Sciatic nerve (tissue), 2 donors: ENCODE results near the gene RHPN2. TPM values are rescaled to one million over a fixed set of nuclear protein-coding genes. Genes with fewer than 3 reads are reported as not detected.
"Not testable (repeated sequence)": the region's sequence is repeated elsewhere in the genome, so short reads cannot be mapped to it uniquely, and the experiment has no call there.

Experiments
- ATAC-seq: fragments of 200-7000 bp; cut with Tn5 transposase; one replicate; pipeline ENCODE4 v1.9.1; 2020; ENCODE audit warnings: mild to moderate bottlenecking, moderate library complexity
- DNase-seq: peaks from one replicate; pipeline ENCODE4 v3.0.0-alpha.2; 2020; ENCODE audit warnings: low spot score
- intact Hi-C: fragments of 100-400 bp; cut with DNase I; formaldehyde crosslinking; loops from one replicate; pipeline ENCODE4 v1.14.2; 2022
- total RNA-seq: library from RNA; stranded (reverse); fragmentation: NEBNext Ultra II Directional; extraction: Animal tissue kit (Norgen Biotek cat#: 25700); gene quantifications from one replicate; pipeline ENCODE4 v1.2.1, GENCODE V29; 2021
- donor health status: DM: no; HTN: no; CAD: no.
- donor health status: DM: no; HTN: no; CAD: no.

RHPN2 gene
- total RNA-seq, 1 donor from 2014 or later = 4.5 TPM

DNA sequence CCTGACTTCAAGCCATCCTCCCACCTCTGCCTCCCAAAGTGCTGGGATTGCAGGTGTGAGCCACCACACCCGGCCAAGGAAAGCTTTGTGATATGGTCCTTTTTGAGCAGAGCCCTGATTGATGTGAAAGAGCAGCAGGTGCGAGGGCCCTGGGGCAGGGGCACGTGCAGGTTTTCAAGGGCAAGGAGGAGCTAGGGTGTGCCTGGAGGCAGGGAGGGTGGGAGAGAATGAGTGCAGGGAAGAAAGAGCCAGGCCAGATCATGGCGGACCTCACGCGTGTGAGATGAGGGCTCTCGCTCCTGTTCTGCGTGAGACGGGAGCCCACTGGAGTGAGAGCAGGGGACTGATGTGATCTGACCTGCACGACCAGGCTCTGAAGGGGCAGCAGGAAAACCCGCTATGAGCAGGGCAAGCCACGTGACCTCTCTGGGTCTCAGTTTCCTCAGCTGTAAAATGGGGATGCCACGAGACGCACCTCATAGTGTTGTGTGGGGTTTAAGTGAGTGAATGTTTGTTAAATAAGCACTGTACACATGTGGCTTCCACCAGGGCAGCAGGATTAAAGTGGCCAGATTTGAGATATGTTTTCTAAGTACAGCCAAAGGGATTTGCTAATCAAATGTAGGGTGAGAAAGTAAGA, 66.9 kb downstream of the RHPN2 start:
- no peak for DNase-seq
- no peak for ATAC-seq
- intact Hi-C loops = no loop called here

DNA sequence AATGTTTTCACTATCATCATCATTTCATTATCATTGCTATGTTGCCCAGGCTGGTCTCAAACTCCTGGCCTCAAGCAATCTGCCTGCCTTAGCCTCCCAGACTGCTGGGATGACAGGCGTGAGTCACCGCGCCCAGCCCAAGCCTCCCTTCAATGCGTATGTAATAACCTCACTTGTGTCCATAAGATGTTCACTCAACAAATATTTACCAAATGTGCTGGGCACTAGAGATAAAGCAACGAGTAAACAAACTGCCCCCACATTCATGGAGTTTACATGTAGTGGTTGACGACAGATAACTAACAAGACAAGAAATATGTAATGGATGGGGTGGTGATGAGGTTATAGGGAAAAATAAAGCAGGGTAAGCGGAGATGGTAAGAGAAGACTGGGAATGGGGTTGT, 67.6 kb downstream of the RHPN2 start:
- intact Hi-C loops, DNase-seq, ATAC-seq: not testable (repeated sequence)

DNA sequence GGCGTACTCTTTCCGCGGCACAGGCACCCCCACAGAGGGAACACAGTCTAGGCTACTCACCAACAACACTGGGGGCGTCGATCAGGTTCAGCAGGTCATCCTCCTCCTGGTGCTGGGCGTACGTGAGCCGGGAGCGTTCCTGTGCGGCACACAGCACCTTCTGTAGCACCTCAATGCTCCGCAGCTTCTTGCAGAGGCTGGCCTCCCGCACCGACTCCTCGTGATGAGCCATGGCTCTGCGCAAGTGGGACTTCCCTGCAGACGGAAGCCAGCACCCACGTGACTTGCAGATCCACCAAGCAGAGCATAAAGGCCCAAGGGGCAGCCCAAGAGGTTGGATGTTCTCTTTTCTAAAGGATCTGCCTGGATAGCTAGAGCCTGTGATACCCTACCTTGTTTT, 68.7 kb downstream of the RHPN2 start:
- intact Hi-C loops, ATAC-seq, DNase-seq: not testable (repeated sequence)

DNA sequence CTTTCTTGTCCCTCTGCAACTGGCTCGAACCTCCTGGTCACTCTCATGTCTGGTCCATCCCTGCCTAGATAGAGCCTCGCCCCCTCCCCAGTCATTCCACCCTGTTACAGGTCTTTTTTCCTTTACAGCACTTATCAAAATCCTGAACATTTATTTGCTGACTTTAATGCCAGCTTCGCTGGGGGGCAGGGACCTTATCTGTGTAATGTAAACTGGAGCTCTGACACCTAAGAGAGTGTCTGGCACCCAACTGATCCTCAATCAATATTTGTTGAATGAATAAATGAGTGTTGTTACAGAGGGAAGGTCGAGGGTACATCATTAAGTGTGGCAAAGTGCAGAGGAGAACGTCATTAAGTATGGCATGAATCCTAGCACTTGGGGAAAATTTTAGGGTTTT, 76.0 kb downstream of the RHPN2 start:
- DNase-seq = no peak
- ATAC-seq = no peak
- intact Hi-C loops = no loop called here

DNA sequence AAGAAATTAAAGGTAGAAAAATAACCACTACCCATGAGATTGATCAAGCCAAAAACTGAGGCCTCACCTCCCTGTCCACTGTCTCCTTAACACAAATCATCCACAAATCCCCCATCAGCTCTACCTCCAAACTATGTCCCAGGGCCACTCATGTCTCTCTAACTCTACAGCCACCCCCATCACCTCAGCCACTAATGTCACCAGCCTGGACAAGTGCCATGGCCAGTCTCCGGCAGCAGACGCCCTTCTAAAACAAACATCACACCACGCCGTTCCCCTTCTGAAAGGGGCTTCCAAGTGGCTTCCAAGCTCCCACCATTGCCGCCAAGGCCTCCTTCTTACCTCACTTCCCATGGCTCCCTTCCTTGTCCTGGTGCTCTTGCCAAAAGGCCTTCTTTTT, 76.4 kb downstream of the RHPN2 start:
- ATAC-seq, intact Hi-C loops, DNase-seq: not testable (repeated sequence)

DNA sequence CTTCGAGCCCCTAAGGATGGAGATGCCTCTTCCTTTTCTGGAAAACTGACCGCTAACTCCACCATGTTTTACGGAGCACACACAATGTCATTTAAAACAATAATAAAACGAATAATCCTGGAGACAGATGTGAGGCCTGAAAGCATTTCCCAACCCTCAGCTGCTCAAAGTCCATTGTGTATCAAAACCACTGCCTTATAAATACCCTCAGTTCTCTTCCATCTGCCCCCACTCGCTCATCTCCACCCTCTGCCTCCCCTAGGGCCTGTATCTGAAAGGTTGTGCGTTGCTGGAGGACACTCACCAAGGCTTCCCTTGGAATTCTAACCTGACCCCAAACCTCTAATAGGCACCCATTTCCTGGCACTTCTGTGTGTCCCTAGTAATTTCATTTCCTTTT, 82.2 kb downstream of the RHPN2 start:
- DNase-seq, ATAC-seq, intact Hi-C loops: not testable (repeated sequence)

DNA sequence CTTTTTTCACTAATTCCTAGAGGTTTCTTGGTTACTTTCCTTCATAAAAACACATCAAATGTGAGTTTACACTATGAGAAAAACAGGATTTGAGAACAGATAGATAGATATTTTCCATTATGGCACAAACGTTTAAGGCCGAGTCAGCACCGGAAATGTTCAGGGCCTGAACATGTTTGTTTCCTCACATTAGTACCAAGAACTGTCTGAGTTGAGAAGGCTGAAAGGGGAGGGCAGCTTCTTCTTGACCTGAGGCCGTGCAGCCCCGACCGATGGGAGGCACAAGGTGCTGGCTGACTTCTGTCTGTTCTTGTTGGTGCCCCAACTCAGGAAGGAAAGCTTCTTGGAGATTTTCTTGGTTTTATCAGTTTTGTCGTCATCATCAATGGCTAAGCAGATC, 84.9 kb downstream of the RHPN2 start:
- intact Hi-C loops, ATAC-seq, DNase-seq: not testable (repeated sequence)

DNA sequence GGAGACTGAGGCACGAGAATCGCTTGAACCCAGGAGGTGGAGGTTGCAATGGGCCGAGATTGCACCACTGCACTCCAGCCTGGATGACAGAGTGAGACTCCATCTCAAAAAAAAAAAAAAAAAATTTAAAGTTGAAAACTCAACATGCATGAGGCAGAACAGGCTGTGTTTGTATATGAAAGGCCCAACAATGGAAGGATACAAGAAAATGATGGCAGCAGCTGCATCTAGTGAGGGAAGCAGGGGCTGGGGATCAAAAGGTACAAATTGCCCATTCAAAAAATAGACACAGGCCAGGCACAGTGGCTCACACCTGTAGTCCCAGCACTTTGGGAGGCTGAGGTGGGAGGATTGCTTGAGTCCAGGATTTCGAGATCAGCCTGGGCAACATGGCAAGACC, 86.9 kb downstream of the RHPN2 start:
- DNase-seq, ATAC-seq, intact Hi-C loops: not testable (repeated sequence)

DNA sequence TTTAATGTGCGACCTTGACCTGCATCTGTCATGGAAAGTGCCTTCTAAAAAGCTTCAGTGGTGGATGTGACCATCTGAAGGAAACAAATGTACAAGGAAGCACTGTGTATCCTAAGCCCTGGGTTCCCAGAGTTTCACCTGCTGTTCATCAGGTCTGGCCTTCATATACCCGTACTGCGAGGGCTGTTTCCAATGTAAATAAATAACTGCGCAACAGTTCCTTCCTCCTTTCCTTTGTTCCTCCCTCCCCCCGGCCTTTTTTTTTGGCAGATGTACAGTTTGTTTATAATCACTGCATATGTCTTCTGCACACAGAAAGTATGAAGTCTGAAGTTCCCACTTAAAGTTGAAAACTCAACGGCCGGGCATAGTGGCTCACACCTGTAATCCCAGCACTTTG, 87.4 kb downstream of the RHPN2 start:
- ATAC-seq (peak; percentile 19), DNase-seq (no peak)
- intact Hi-C loops = no loop called here

DNA sequence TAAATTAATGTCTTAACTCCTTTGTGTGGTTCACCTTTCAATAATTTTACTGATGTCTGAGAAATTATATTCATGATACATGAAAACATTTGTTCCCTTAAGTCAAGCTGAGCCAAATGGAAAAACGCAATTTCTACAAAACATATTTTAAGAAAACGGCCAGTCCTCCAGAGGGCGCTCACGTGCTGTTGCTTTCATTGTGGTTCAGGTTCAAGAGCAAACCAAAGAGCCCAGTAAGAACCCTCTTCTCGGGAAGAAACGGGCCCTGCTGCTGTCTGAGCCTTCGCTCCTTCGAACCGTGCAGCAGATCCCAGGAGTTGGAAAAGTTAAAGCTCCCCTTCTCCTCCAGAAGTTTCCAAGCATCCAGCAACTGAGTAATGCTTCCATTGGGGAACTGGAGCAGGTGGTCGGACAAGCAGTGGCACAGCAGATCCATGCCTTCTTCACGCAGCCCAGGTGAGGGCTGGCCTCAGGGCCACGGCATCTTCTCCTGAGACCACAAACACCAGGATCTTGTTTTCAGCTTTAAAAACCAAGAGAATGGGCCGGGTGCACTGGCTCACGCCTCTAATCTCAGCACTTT, 88.4 kb downstream of the RHPN2 start:
- intact Hi-C loops = no loop called here
- peak; percentile 89 for DNase-seq
- no peak for ATAC-seq

DNA sequence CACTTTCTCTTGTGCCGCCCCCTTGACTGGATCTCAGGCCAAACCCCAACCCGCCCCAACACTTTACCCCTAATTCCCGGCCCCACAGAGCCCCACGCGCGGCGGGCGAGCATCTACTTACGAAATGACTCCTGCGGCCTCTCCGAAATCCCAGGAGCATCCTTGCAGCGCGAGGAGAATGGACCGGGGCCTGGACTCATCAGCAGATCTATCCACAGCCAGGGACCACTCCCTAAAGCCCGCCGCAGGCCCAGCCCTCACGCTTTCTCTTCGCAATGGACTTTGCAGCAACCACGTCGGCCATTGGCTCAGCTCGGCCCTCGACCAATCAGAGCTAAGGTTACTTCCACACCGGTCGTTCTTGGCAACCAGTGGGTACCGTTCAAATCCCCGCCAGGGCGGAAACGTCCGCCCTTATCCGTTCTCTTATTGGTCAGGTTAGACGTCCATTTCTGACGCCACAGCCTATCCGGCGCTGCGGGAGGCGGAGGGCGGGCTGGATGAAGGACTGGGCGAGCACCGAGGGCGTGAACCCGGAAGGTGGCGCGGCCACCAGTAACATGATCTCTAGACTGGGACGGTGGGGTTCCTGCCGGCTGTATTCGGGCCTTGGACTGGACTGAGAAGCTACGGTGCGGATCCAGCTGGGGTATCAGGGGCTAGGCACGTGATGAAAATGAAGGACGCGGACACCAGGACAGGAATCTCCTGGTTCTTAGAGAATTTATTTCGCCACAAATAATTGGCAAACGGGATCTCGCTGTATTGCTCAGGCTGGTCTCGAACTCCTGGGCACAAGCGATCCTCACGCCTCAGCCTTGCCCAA, 92.8 kb downstream of the RHPN2 start, which contains the start of the genes CEP89 and FAAP24:
Gene CEP89 (minus strand): TSS at position 244 of the 826 bp plus-strand sequence. CDS start 84 bp downstream, at position 160.
Gene FAAP24 (plus strand): TSS at position 528 of the 826 bp plus-strand sequence. CDS start 955 bp downstream, outside the sequence.
- intact Hi-C loops = no loop called here
- ATAC-seq (peak; percentile 99), DNase-seq (peak; percentile 98)

DNA sequence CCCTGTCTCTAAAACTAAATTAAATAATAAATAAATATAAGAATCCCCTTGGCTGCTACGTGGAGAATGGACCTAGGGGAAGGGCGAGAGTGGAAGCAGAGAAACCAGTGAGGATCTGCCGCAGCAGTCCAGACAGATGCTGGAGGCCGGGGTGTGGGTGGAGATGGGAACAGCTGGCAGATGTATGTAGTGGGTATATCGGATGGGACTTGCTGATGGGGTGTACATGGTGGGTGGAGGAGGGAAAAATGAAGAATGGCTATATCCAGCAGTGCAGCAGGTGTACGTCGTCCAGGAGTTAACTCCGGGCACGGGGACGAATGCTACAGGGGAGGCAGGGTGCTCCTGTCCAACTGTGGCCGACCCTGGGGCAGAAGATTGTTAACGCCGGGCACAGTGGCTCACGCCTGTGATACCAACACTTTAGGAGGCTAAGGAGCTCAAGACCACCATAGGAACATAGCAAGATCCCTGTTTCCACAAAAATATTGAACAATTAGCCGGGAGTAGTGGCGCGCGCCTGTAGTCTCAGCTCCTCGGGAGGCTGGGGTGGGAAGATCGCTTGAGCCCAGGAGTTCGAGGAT, 93.6 kb downstream of the RHPN2 start:
- ATAC-seq (no peak), DNase-seq (no peak)
- intact Hi-C loops = no loop called here

DNA sequence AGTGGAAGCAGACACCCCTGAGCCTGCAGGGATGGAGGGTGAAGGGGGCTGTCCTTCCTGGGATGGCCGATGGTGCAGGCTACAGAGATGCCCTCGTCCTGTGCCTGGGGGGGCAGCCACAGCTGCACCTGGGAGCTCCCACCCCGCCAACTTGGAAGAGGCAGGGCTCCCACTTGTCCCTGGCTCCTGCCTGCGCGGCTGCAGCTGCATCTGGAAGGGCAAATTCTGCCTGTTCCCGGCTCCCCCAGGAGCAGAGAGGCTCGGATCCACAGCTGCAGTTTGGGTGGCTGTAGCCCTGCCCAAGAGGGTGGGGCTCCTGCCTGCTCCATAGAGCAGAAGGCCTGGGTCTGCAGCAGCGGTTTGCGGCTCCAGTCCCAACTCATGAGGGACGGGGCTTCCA, 95.1 kb downstream of the RHPN2 start:
- DNase-seq (no peak), ATAC-seq (no peak)
- intact Hi-C loops = no loop called here

DNA sequence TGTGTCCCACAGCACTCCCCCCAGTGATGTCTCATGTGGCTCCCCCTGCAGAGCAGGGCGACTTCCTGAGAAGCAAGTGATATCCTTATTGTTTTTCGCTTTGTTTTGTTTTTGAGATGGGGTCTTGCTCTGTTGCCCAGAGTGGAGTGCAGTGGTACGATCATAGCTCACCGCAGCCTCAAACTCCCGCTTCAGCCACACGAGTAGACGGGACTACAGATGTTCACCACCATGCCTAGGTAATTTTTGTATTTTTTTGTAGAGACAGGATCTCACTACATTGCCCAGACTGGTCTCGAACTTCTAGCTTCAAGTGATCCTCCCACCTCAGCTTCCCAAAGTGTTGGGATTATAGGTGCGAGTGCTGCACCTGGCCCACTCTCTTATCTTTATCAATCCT, 97.9 kb downstream of the RHPN2 start:
- DNase-seq (no peak), ATAC-seq (no peak)
- intact Hi-C loops = no loop called here

DNA sequence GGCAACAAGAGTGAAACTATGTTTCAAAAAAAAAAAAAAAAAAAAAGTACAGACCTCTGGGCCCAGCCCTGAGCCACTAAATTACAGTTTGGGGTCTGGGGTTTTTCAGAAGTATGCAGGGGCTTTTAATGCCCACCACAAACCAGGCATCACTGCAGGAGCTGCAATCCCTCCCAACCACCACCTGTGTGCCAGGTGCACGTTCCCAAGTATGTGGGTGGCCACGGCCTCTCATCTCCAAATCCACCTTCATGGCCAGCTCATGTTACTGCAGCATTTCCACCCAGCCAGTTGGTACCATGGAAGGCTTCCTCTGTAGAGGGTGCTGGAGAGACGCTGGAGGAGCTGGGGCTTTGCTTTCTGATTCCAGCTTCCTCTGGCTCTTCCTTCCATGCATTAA, 119.4 kb downstream of the RHPN2 start:
- DNase-seq = no peak
- intact Hi-C loops = no loop called here
- ATAC-seq = no peak

DNA sequence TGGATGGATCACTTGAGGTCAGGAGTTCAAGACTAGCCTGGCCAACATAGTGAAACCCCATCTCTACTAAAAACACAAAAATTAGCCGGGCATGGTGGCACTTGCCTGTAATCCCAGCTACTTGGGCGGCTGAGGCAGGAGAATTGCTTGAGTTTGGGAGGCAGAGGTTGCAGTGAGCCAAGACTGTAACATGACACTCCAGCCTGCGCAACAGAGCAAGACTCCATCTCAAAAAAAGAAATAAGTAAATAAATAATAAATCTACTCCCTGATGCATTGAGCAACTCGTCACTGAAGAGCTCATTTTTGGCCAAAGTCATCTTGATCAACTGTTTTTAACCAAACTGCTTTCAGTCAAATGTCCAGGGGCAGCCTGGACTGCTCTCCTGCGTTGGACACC, 123.4 kb downstream of the RHPN2 start:
- peak; percentile 32 for ATAC-seq
- intact Hi-C loops, DNase-seq: not testable (repeated sequence)

DNA sequence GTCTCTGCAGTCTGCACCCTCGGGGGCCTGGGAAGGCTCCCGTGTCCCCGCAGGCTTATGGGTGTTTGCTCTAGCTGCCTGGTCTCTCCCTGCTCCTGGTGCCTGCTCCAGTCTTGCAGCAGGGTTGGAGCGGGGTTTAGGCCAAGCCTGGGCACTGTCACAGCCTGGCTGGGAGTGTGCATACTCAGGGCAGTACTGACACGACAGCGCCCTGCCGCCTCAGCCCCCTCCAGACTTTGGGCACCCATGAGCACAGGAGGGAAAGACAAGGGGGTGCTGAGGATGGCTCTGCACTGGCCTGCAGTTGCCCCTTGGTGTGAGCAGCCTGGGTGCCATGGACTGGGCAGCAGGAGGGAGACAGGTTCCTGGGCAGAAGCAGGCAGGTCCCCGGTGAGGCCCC, 128.6 kb downstream of the RHPN2 start:
- intact Hi-C loops = no loop called here
- DNase-seq (no peak), ATAC-seq (no peak)

DNA sequence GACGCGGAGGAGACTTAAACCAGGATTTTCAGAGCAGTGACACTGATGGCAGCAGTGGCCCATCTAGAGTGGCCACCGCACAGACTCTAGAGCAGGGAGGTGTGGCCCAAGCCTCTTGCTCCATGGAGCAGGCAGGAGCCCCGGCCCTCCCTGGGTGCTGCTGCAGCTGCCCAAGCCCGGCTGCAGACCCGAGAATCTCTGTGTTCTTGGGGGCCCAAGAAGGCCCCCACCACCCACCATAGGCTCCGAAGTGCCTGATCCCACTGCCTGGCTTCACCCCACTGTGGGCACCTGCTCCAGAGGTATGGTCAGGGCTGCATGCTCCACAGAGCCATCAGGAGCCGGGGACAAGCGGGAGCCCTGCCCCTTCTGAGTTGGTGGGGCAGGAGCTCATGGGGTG, 129.1 kb downstream of the RHPN2 start:
- ATAC-seq = no peak
- no peak for DNase-seq
- intact Hi-C loops = no loop called here

DNA sequence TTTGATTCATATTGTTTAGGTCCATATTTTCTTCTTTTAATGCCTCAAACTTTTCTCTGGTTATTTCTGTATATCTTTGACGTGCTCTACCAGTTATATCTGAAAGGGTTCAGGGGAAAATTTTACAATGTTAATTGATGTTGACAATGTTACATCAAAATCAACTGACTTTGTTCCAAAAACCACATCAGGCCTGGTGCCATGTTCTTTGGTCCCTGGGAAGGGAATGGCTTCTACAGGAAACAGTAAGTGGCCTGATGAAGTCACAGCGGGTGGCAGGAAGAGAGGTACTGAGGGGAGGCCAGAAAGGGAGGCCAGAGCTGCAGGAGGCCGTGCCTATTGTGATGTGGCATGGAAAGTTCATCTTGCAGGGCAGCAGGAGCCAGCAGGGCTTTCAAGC, 131.1 kb downstream of the RHPN2 start:
- ATAC-seq = no peak
- intact Hi-C loops = no loop called here
- no peak for DNase-seq
